BLaER1 treated with 17β-estradiol and CSF1 and Interleukin-3, amounts not matched to agents 10 nM and 100 nM (cell line): ENCODE data around the gene OR2H1.
A peak's percentile ranks its signal among the peaks of the same experiment; 100 is the strongest.

Source experiments
- H3K27ac ChIP-seq, 11 experiments: shearing (Covaris generic); formaldehyde crosslinking; 2 replicates each; pipeline ENCODE4 v1.8.1; 2022
- H3K27me3 ChIP-seq, 11 experiments: shearing (Covaris generic); formaldehyde crosslinking; 2 replicates each; pipeline ENCODE4 v1.8.1; 2022
- H3K36me3 ChIP-seq, 11 experiments: shearing (Covaris generic); formaldehyde crosslinking; 2 replicates each; pipeline ENCODE4 v1.8.1; 2022
- H3K4me1 ChIP-seq, 10 experiments: shearing (Covaris generic); formaldehyde crosslinking; 2 replicates each; pipeline ENCODE4 v1.8.1; 2022
- H3K4me2 ChIP-seq, 11 experiments: shearing (Covaris generic); formaldehyde crosslinking; 2 replicates each; pipeline ENCODE4 v1.8.1; 2022
- H3K4me3 ChIP-seq, 10 experiments: shearing (Covaris generic); formaldehyde crosslinking; 2 replicates each; pipeline ENCODE4 v1.8.1; 2022
- H3K9ac ChIP-seq, 11 experiments: shearing (Covaris generic); formaldehyde crosslinking; 2 replicates each; pipeline ENCODE4 v1.8.1; 2022
- H3K9me3 ChIP-seq, 11 experiments: shearing (Covaris generic); formaldehyde crosslinking; replicated peaks in 1 of 11; 2 replicates each; pipeline ENCODE4 v1.8.1; 2022
- H4K20me1 ChIP-seq, 11 experiments: shearing (Covaris generic); formaldehyde crosslinking; 2 replicates each; pipeline ENCODE4 v1.8.1; 2022
- Cebpa-rat ChIP-seq, 11 experiments: shearing (Covaris generic); IDR thresholded peaks; 2 replicates each; pipeline ENCODE4 v1.8.1; 2022

OR2H1 gene

DNA sequence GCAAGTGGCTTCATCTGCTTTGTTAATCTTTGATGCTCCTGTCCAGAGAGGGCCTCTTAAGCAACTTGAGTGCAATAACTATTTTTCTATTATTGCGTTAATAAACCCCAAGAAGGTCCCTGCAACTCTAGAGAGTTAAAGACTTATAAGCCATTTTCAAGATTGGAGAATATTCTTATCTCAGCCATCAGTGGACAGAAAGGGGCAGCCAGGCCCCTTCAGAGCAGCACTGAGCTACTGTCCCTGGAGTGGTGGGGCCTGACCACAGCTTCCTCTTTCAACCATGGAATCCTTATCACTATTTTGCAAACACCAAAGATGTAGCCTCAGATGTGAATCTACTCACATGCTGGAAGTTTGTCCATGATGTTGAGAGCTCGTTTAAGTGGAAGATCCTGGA lies 33.6 kb downstream of the OR2H1 start:
- Histone ChIP-seq H3K27me3 (no peaks in the 10 kb centered on the region), H3K4me3 (no peak overlapping the region), H3K9me3 (no peaks in the 10 kb centered on the region), H3K36me3 (no peaks in the 10 kb centered on the region), H4K20me1 (no peaks in the 10 kb centered on the region), H3K4me1 (peaks cover 10 to 17% (median 12%) of the 10 kb centered on the region in 10 experiments; a peak in 18 of 20 replicates), H3K9ac (no peak overlapping the region), H3K27ac (no peak overlapping the region), H3K4me2 (peak overlapping the region; percentile 11 to 49 (median 29); a peak in 20 of 22 replicates)
- TF ChIP-seq Cebpa-rat (IDR thresholded peaks at IDR 0.05): no peak

DNA sequence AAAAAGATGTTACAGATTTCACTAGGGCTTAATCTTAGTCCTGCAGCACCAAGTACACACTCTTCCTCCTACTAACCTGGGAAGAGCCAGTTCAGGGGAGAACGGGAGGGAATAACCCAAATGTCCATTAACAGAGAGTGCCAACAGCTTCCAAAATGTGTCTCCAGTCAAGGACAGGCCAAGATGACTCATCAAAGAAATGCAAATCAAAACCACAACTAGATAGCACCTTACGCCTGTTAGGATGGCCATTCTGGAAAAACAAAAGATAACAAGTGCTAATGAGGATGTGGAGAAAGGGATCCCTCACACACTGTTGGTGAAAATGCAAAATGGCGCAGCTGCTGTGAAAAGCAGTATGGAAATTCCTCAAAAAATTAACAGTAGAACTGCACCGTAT lies 34.6 kb downstream of the OR2H1 start:
- H3K36me3 ChIP-seq: no peaks in the 10 kb centered on the region
- H3K4me3 ChIP-seq: no peak overlapping the region
- H3K27ac ChIP-seq: no peak overlapping the region
- no peaks in the 10 kb centered on the region for H3K27me3 ChIP-seq
- H3K4me2 ChIP-seq: no peak overlapping the region
- H3K4me1 ChIP-seq: peaks cover 10 to 17% (median 12%) of the 10 kb centered on the region in 10 experiments; a peak in 18 of 20 replicates
- no peaks in the 10 kb centered on the region for H3K9me3 ChIP-seq
- no peak for TF ChIP-seq Cebpa-rat (IDR thresholded peaks at IDR 0.05)
- H4K20me1 ChIP-seq: no peaks in the 10 kb centered on the region
- H3K9ac ChIP-seq: no peak overlapping the region

DNA sequence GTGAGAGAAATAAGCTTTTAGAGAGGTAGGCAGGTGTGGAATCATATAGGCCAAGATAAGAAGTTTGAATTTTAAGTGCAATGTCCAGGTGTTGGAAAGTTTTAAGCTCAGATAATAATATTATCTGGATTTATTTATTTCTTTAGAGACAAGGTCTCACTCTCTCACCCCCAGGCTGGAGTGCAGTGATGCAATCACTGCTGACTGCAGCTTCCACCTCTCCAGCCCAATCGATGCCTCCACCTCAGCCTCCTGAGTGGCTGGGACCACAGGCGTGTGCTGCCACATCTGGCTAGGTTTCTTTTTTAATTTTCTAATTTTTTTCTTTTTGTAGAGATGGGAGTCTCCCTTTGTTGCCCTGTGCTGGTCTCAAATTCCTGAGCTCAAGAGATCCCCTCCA lies 36.3 kb downstream of the OR2H1 start:
- no peak overlapping the region for H3K27ac ChIP-seq
- H3K36me3 ChIP-seq: no peaks in the 10 kb centered on the region
- H3K4me2 ChIP-seq: no peak overlapping the region
- H3K4me3 ChIP-seq: no peak overlapping the region
- H3K9ac ChIP-seq: no peak overlapping the region
- no peak for TF ChIP-seq Cebpa-rat (IDR thresholded peaks at IDR 0.05)
- H3K9me3 ChIP-seq: no peaks in the 10 kb centered on the region
- H3K4me1 ChIP-seq: peaks cover 10 to 17% (median 12%) of the 10 kb centered on the region in 10 experiments; a peak in 18 of 20 replicates
- H3K27me3 ChIP-seq: no peaks in the 10 kb centered on the region
- H4K20me1 ChIP-seq: no peaks in the 10 kb centered on the region

DNA sequence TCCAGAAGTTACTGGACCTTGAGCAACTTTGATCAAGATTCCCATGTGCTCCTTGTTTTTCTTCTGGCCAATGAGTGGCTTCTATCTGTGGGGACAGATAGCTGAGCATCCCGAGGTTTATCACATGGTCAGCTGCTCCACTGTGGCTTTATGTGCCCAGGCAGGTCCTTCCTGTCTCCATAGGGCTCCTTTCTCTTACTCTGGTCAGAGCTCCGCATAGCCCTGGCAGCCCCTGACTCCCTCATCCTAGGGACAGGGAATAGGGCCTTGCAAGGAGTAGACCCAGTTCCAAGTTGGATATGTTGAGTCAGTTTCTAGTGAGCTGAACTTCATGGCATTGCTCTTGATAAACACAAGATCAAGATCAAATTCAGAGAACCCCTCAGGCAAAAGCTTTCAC lies 37.2 kb downstream of the OR2H1 start:
- no peak for TF ChIP-seq Cebpa-rat (IDR thresholded peaks at IDR 0.05)
- Histone ChIP-seq H3K9ac (no peak overlapping the region), H3K4me3 (no peak overlapping the region), H3K36me3 (no peaks in the 10 kb centered on the region), H3K27ac (no peak overlapping the region), H3K4me1 (peaks cover 10 to 17% (median 12%) of the 10 kb centered on the region in 10 experiments; a peak in 18 of 20 replicates), H3K9me3 (no peaks in the 10 kb centered on the region), H3K27me3 (no peaks in the 10 kb centered on the region), H3K4me2 (no peak overlapping the region), H4K20me1 (no peaks in the 10 kb centered on the region)

DNA sequence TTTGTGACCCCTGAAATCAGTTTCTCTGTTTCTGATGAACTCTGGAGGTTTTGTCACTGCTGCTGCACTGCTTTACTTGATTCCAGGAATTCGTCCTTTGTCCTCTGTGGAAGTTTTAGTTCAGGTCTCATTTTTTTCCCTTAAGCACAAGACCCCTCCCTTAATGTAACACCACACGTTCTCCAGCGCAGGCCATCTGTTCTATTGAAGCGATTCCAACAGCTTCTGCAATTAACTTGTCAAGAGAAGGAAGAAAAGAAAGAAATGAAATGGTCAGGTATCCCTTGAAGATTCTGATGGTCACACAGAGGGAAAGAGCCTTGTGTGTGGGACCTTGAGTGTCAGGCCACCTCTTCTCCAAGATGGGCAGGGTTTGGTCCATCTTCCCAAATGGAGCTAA lies 38.6 kb downstream of the OR2H1 start:
- Histone ChIP-seq H3K9me3 (no peaks in the 10 kb centered on the region), H3K9ac (no peak overlapping the region), H3K4me2 (no peak overlapping the region), H3K36me3 (no peaks in the 10 kb centered on the region), H3K4me3 (no peak overlapping the region), H3K27ac (no peak overlapping the region), H3K4me1 (peaks cover 5 to 11% (median 5%) of the 10 kb centered on the region in 10 experiments; a peak in 18 of 20 replicates), H4K20me1 (no peaks in the 10 kb centered on the region), H3K27me3 (no peaks in the 10 kb centered on the region)
- no peak for TF ChIP-seq Cebpa-rat (IDR thresholded peaks at IDR 0.05)

DNA sequence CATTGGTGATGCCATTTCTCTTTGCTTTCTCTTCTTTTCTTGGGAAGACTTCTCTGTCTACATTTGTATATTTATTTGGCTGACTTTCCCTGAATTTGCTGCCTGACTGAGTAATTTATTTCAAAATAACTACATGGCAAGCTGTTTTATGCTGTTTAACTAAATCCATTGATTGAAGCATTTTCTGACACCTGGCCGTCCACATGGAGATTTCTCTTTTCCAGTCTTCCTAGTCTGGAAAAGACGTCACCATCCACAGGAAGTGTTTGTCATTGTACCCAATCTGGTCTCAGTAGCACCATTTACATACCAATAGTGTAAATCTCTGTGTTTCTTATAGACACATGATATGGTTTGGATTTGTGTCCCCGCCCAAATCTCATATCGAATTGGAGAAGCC lies 40.0 kb downstream of the OR2H1 start:
- H3K4me2 ChIP-seq: no peak overlapping the region
- no peak overlapping the region for H3K4me3 ChIP-seq
- H3K9ac ChIP-seq: no peak overlapping the region
- no peaks in the 10 kb centered on the region for H3K27me3 ChIP-seq
- no peak overlapping the region for H3K27ac ChIP-seq
- H3K9me3 ChIP-seq: no peaks in the 10 kb centered on the region
- no peak for TF ChIP-seq Cebpa-rat (IDR thresholded peaks at IDR 0.05)
- H3K4me1 ChIP-seq: no peaks in the 10 kb centered on the region
- no peaks in the 10 kb centered on the region for H4K20me1 ChIP-seq
- H3K36me3 ChIP-seq: no peaks in the 10 kb centered on the region

DNA sequence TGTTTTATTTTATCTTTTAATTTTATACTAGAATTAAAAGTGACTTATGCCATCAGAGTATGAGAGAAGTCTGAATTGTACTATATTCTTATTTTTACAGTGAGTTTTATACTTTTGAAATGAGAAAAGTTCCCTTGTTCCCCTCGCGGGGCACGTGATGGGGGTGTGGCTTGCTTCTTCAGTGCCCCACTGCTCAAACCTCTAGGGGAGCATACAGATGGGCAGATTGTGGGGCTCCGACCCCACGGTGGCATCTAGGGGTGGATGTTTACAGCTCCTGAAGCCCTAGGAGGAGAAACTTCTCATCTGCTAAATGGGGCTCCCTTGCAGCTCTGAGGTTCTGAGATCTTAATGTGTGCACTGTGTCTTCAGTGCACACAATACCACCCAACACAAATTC lies 42.7 kb downstream of the OR2H1 start:
- H3K4me3 ChIP-seq: no peak overlapping the region
- H3K4me1 ChIP-seq: no peaks in the 10 kb centered on the region
- no peak overlapping the region for H3K4me2 ChIP-seq
- no peaks in the 10 kb centered on the region for H3K27me3 ChIP-seq
- TF ChIP-seq Cebpa-rat (IDR thresholded peaks at IDR 0.05): no peak
- H3K9ac ChIP-seq: no peak overlapping the region
- no peak overlapping the region for H3K27ac ChIP-seq
- H4K20me1 ChIP-seq: no peaks in the 10 kb centered on the region
- H3K9me3 ChIP-seq: no peaks in the 10 kb centered on the region
- H3K36me3 ChIP-seq: no peaks in the 10 kb centered on the region

DNA sequence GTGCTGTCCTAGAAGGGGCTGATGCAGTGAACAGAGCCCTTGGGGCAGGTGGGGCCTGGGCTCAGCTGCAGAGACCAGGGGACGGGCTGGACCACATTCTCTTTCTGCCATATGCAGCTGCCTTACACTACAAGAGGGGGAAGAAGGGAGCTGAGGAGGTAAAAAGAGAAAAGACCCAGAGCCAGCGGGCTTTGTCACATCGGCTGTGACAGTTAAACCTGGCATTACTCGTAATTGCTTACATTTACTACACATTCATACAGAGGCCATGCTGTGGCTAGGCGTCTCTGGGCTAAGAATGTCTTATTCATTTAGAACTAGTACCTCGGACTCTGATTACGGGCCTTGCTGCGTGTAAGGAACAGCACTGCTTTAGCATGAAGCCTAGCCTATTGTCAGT lies 43.6 kb downstream of the OR2H1 start:
- no peak overlapping the region for H3K4me2 ChIP-seq
- no peak overlapping the region for H3K9ac ChIP-seq
- H3K36me3 ChIP-seq: no peaks in the 10 kb centered on the region
- H3K9me3 ChIP-seq: no peaks in the 10 kb centered on the region
- H3K27ac ChIP-seq: no peak overlapping the region
- no peak for TF ChIP-seq Cebpa-rat (IDR thresholded peaks at IDR 0.05)
- no peaks in the 10 kb centered on the region for H3K4me1 ChIP-seq
- no peaks in the 10 kb centered on the region for H4K20me1 ChIP-seq
- H3K4me3 ChIP-seq: no peak overlapping the region
- H3K27me3 ChIP-seq: no peaks in the 10 kb centered on the region

DNA sequence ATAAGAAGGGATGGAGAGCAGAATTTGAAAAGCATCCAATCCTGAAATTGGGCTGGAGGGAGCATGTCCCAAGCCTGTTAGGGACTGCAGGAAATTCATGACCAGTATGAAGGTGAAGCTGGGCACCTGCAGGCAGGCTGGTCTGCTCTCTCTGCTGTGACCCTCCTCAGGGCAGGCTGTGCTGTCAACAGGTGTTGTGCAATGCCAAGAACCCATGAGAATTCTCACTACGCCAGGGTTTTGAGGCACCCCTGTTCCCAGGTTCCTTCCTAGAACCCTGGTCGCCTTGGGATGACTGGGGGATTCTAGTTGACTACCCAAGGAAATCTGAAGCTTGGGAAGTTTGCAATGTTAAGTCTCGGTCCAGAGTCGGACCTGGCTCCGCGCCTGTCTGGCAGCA lies 44.2 kb downstream of the OR2H1 start:
- no peaks in the 10 kb centered on the region for H3K4me1 ChIP-seq
- H3K27ac ChIP-seq: no peak overlapping the region
- no peaks in the 10 kb centered on the region for H3K27me3 ChIP-seq
- H3K36me3 ChIP-seq: no peaks in the 10 kb centered on the region
- no peaks in the 10 kb centered on the region for H4K20me1 ChIP-seq
- TF ChIP-seq Cebpa-rat (IDR thresholded peaks at IDR 0.05): 0 out of 22 replicates have a peak, but pooled peaks of 1 of the 11 experiments have one; percentile 26
- H3K9me3 ChIP-seq: no peaks in the 10 kb centered on the region
- no peak overlapping the region for H3K9ac ChIP-seq
- H3K4me2 ChIP-seq: no peak overlapping the region
- no peak overlapping the region for H3K4me3 ChIP-seq

DNA sequence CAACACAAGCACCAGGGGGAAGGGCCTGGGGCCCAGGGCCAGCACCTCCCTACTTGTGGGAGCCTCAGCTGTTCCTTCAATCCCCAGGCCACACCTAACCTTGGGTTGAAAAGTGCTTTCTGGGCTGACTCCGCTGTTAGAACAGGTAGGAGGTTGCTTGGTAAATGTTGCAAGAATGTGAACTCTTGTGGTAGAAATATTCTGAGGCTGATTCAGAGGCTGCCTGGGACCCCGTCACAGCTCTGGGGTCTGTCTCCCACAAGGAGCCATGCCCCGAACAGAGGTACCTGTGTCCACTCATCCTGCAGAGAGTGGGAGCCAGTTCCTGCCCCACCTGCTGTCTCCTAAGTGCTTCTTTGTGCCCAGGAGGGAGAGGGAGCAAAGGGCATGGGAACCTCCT lies 45.2 kb downstream of the OR2H1 start:
- no peaks in the 10 kb centered on the region for H4K20me1 ChIP-seq
- TF ChIP-seq Cebpa-rat (IDR thresholded peaks at IDR 0.05): no peak
- H3K9ac ChIP-seq: no peak overlapping the region
- no peak overlapping the region for H3K27ac ChIP-seq
- no peaks in the 10 kb centered on the region for H3K9me3 ChIP-seq
- H3K4me2 ChIP-seq: no peak overlapping the region
- H3K4me3 ChIP-seq: no peak overlapping the region
- no peaks in the 10 kb centered on the region for H3K36me3 ChIP-seq
- no peaks in the 10 kb centered on the region for H3K27me3 ChIP-seq
- H3K4me1 ChIP-seq: no peaks in the 10 kb centered on the region
